Measurements from ENCODE around the gene PRKAA2. TPM values are rescaled to one million over a fixed set of nuclear protein-coding genes. Genes with fewer than 3 reads are reported as not detected.

Gene PRKAA2
- total and polyA plus RNA-seq, 2 donors (not counting 3 experiments of a cell fraction or from before 2014, with no cell fraction given) = 0.32 to 1.2 TPM

DNA sequence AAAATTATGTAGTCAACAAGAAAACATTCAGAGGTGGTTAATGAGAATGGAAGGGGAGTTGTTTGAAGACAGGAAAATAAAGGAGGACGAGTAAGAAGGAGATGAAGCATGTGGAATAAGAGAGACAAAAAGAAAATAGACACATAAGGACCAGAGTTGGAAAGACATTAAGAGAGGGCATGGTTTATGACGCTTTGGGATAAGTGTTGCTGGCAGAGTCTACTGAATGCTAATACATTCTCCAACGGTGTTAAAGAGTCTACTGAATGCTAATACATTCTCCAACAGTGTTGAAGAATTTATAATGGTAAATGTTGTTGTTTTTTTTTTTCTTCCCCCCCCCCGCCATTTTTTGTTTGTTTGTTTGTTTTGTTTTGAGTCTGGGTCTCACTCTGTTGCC lies 13.1 kb downstream of the PRKAA2 start:
- dilution Hi-C loops (cut with MboI; ENCODE audit: extremely low pct_ligation_motif_present, low sequenced_read_pairs) = no loop called here
- Histone ChIP-seq H3K4me2 (ENCODE audit: insufficient read depth, low read length) (no peak overlapping the region), H3K36me3 (ENCODE audit: control insufficient read depth in 2 of 2, extremely low read depth in 1 of 2, insufficient read depth in 2 of 2, low read length in 2 of 2) (no peaks in the 10 kb centered on the region), H3K9ac (replicated peaks; ENCODE audit: extremely low read depth, insufficient read depth, low read length) (no peak overlapping the region), H3K79me2 (ENCODE audit: control insufficient read depth, insufficient read depth, low read length) (no peaks in the 10 kb centered on the region), H3K27me3 (ENCODE audit: control insufficient read depth in 2 of 2, insufficient read depth in 2 of 2, low read length in 2 of 2) (no peaks in the 10 kb centered on the region), H3K9me3 (replicated peaks; ENCODE audit: control insufficient read depth, insufficient read depth, low read length) (no peaks in the 10 kb centered on the region), H4K20me1 (replicated peaks; ENCODE audit: control insufficient read depth, extremely low read depth, insufficient read depth, low read length) (no peaks in the 10 kb centered on the region), H3K9me1 (replicated peaks; ENCODE audit: control insufficient read depth, extremely low read depth, insufficient read depth, low read length) (no peaks in the 10 kb centered on the region), H3K27ac (ENCODE audit: insufficient read depth, low read depth, low read length) (no peak overlapping the region), H3K4me1 (ENCODE audit: control insufficient read depth, extremely low read depth, insufficient read depth, low read length) (peaks cover 6% of the 10 kb centered on the region), H3K4me3 (replicated peaks in 1 of 3; ENCODE audit: insufficient read depth in 1 of 3, low read depth in 1 of 3, low read length in 3 of 3) (no peak overlapping the region), H2AFZ (ENCODE audit: low read depth, low read length) (no peak overlapping the region)
- intact Hi-C loops (cut with micrococcal nuclease) = loop anchor here (5.0 kb wide), 1 partner anchor 299 kb away; no protein-coding TSS in a partner anchor
- TF ChIP-seq MYC (IDR thresholded peaks at IDR 0.05; ENCODE audit: low read depth, low read length) = no peak
- TF ChIP-seq GATA2 (IDR thresholded peaks at IDR 0.05; ENCODE audit: insufficient read depth, insufficient read length, low read depth, low read length) = no peak
- TF ChIP-seq, protein P1, sequence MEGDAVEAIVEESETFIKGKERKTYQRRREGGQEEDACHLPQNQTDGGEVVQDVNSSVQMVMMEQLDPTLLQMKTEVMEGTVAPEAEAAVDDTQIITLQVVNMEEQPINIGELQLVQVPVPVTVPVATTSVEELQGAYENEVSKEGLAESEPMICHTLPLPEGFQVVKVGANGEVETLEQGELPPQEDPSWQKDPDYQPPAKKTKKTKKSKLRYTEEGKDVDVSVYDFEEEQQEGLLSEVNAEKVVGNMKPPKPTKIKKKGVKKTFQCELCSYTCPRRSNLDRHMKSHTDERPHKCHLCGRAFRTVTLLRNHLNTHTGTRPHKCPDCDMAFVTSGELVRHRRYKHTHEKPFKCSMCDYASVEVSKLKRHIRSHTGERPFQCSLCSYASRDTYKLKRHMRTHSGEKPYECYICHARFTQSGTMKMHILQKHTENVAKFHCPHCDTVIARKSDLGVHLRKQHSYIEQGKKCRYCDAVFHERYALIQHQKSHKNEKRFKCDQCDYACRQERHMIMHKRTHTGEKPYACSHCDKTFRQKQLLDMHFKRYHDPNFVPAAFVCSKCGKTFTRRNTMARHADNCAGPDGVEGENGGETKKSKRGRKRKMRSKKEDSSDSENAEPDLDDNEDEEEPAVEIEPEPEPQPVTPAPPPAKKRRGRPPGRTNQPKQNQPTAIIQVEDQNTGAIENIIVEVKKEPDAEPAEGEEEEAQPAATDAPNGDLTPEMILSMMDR (IDR thresholded peaks at IDR 0.05; ENCODE audit: extremely low read depth in 1 of 2, insufficient read depth in 1 of 2, low read depth in 1 of 2, low read length in 2 of 2) = no peak
- TF ChIP-seq JUN (IDR thresholded peaks at IDR 0.05; ENCODE audit: borderline replicate concordance, insufficient read depth, insufficient read length, low read depth) = no peak
- TF ChIP-seq POLR2AphosphoS5 (IDR thresholded peaks at IDR 0.05; ENCODE audit: insufficient read depth, low read depth, low read length) = no peak
- TF ChIP-seq POLR2A (IDR thresholded peaks at IDR 0.05; ENCODE audit: low read depth, low read length) = no peak
- TF ChIP-seq EZH2 (IDR thresholded peaks at IDR 0.05; ENCODE audit: borderline replicate concordance, low read depth, low read length, severe bottlenecking) = no peak
- no peak for FAIRE-seq
- no TSS peak for BruUV-seq (replicated peaks)
- DNase-seq (ENCODE audit: low read depth, low spot score) = no peak
- POLR2A ChIA-PET = interaction anchor here (0.6 kb wide), 1 partner anchor 33 kb away, joined by 3 read pairs; no protein-coding TSS in a partner anchor
- CTCF ChIA-PET = no interaction called here
